Fibroblast of upper back skin (primary cell): ENCODE results near the gene CNNM2.
"Not testable (repeated sequence)": the region's sequence is repeated elsewhere in the genome, so short reads cannot be mapped to it uniquely, and the experiment has no call there.

ENCODE experiments used
- DNase-seq: peaks from one replicate; pipeline ENCODE4 v3.0.0-alpha.2; 2013

The CNNM2 gene

DNA sequence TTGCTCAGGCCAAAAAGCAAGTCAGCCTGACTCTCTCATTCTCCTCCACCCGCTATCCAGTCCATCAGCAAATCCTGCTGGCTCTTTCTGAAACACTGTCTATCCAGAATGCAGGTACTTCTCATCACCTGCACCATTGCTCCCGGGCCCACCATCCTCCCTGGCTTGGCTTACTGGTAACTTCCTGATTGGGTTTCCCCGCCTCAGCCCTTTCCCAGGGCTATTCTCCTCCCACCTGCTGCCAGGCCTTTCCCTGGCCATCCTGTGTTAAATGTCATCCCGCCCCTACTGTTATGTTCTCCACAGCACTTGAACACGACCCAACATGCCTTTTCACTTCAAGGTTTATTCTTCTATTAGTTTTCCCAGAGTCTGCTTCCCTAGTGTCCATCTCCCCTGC, 124.0 kb downstream of the CNNM2 start:
- DNase-seq: no peak

- no peak for DNase-seq
Measured at GRCh38 chr10:103042908-103043307, 124.8 kb downstream of the CNNM2 start.

- DNase-seq: peak; percentile 62
Measured at GRCh38 chr10:103044942-103045489, 126.9 kb downstream of the CNNM2 start.

GRCh38 chr10:103045961-103046360, 127.9 kb downstream of the CNNM2 start:
- DNase-seq: no peak

- DNase-seq: no peak
Measured at GRCh38 chr10:103047381-103047780, 129.3 kb downstream of the CNNM2 start.

- no peak for DNase-seq
Measured at GRCh38 chr10:103049237-103049636, 131.1 kb downstream of the CNNM2 start.

GRCh38 chr10:103053659-103054581, 135.8 kb downstream of the CNNM2 start:
- peak; percentile 68 for DNase-seq

- no peak for DNase-seq
Measured at GRCh38 chr10:103054621-103055020, 136.5 kb downstream of the CNNM2 start.

GRCh38 chr10:103055105-103055504, 137.0 kb downstream of the CNNM2 start:
- DNase-seq: no peak

DNA sequence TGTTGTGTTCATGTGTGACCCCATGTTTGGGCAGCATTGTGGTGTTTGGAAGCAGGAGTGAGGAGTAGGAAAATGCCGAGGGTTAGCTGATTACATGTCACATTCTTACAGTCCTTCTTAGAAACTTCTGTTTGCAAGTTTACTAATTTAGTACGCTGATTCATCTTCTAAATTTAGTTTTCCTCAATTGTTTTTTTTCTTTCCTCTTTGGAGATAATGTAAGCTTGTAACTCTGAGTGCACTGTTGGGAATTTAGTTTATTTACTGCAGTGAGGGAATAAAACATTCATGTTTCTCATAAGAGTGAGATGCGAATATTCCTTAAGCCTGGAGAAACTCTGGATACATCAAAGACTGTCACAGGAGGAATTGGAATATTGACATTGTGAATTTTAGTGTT, 139.9 kb downstream of the CNNM2 start:
- DNase-seq: no peak

- DNase-seq: no peak
Measured at GRCh38 chr10:103060575-103060974, 142.5 kb downstream of the CNNM2 start.

DNA sequence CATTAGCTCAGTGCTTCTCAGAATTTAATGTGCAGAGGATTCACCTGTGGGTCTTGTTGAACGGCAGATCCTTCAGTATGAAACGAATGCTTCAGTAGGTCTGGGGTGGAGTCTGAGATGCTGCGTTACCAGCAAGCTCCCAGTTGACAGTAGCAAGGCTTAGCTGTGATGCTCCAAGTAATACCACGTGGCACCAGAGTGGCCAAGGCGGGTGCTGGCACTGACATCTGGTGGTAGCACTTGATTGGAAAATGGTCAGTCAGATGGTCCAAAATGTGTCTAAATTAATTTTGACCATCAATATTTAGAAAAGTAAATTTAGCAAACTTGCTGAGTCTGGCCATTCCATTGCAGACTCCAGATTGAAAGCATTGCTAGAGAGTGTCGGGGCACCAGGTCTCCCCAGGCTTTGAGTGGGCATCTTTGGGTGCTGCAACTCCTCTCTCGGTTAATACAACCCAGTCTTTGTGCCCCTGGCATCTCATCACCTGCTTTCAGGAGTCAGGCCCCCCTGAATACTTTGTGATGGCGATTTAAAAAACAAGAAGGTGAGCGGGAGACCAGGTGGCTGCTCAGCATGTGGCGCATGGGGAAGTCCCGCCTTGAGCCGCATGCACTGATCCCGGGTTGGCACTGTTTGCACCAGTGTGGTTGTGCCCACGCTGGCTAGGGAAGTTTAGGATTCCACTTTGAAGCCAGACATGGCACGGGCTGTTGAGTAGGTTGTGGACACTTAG, 144.9 kb downstream of the CNNM2 start:
- DNase-seq: no peak

DNA sequence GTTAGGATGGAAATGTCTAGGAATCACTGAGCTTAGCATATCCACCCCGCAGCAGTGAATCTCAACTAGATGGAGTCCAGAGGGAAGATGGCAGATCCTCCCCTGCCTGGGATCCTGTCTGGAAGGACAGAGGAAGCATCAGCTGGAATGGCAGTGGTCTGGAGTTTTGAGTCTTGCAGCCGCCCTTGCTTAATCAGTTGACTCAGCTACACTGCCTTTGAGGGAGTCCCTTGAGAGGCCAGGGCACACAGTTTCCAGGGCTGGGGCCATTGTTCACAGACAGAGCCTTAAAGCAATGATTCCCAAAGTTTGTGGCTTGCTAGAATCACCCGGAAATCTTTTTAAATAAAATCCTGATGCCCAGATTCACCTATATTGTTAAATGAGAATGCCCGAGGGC, 146.9 kb downstream of the CNNM2 start:
- no peak for DNase-seq

GRCh38 chr10:103066141-103067098, 148.3 kb downstream of the CNNM2 start:
- DNase-seq: no peak

DNA sequence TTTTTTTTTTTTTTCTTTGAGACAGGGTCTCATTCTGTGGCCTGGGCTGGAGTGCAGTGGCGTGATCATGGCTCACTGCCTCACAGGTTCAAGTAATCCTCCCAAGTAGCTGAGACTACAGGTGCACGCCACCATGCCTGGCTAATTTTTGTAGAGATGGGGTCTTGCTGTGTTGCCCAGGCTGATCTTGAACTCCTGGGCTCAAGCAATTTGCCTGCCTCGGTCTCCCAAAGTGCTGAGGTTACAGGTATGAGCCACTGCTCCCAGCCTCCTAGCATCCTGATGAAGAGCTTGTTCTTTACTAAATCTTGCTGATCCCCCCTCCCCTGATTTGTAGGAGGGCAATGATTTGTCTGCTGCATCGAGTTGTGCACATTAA, 149.0 kb downstream of the CNNM2 start:
- not testable (repeated sequence) for DNase-seq

- no peak for DNase-seq
Measured at GRCh38 chr10:103067484-103067883, 149.4 kb downstream of the CNNM2 start.

GRCh38 chr10:103067956-103068355, 149.9 kb downstream of the CNNM2 start:
- peak; percentile 11 for DNase-seq

- peak; percentile 42 for DNase-seq
Measured at GRCh38 chr10:103069453-103070331, 151.6 kb downstream of the CNNM2 start.

DNA sequence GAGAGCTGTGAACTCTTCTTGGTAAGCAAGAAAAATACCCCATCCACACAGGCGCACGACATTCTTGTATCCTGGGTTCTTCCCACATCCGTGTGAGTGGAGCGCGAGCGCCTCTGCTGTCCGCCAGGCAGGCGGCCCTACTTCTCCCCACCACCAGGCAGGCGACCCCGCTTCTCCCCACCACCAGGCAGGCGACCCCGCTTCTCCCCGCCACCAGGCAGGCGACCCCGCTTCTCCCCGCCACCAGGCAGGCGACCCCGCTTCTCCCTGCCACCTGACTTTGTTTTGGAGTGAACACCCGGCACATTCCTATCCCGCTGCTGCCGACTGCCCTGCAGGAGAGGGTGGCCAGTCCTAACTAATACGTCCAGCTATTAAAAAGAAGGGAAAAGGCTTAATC, 154.2 kb downstream of the CNNM2 start:
- DNase-seq: no peak

- no peak for DNase-seq
Measured at GRCh38 chr10:103072891-103073290, 154.8 kb downstream of the CNNM2 start.

DNA sequence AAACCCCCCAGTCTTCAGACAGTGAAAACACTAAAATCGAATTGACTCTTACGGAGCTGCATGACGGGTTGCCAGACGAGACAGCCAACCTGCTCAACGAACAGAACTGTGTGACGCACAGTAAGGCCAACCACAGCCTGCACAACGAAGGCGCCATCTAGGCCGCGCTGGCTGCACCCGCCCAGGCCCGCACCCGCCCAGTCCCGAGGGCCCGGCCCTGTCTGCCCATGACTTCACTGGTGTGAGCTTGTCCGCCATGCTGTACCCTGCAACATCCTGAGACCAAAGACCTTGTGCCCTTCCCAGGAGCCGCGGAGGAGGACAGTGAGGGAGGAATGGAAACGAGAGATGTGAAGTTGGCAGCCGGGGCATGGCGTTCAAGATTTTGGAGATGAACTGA, 158.9 kb downstream of the CNNM2 start:
- DNase-seq: no peak
